Activated T-cell treated with anti-CD3 and anti-CD28 coated beads for 24 hours (primary cell): Measurements from ENCODE around the gene PPM1M.

Experiments
- DNase-seq: peaks from one replicate; pipeline ENCODE4 v3.0.0-alpha.2; 2020; ENCODE audit warnings: low read depth

PPM1M gene

DNA sequence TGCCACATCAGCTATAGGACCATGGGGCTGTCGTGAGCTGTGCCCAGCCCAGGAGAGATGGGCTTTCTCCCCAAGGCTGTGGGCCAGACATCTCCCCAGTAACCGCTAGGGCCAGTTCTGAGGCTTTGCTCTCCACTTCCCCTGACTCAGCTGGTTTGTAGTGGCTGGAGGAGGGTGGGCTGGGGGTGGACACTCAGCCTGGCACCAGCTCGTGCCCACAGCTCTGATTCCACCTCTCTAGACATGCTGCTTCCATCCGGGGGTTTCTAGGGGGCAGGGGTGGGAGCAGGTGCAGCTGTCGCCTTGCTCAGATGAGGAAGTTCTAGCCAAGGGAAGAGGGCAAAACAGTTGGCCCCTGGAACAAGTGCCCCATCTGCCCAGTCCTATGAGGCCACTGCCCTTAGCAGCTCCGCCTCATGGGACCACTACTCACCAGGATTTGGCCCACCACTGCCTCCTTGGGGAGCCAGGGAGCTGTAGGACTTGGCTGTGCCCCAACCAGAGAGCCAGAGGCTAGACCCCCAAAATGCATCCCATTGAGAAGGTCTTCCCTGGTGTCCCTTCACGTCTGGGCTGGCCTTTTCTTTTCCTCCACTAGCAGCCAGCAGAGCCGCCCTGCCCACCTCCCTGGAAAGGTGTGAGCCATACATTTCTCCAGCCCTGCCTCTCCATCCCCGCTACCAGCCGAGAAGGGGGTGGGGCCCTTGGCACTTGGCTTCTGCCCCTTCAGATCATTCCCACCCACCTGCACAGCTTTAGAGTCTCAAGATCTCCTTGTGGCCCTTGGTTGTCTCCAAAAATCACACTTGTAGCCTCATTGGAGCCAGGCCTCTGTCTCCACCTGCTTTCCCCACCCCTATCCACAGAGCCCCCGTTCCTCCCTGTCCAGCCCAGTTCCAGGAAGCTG, 51.9 kb downstream of the PPM1M start:
- DNase-seq: no peak

DNA sequence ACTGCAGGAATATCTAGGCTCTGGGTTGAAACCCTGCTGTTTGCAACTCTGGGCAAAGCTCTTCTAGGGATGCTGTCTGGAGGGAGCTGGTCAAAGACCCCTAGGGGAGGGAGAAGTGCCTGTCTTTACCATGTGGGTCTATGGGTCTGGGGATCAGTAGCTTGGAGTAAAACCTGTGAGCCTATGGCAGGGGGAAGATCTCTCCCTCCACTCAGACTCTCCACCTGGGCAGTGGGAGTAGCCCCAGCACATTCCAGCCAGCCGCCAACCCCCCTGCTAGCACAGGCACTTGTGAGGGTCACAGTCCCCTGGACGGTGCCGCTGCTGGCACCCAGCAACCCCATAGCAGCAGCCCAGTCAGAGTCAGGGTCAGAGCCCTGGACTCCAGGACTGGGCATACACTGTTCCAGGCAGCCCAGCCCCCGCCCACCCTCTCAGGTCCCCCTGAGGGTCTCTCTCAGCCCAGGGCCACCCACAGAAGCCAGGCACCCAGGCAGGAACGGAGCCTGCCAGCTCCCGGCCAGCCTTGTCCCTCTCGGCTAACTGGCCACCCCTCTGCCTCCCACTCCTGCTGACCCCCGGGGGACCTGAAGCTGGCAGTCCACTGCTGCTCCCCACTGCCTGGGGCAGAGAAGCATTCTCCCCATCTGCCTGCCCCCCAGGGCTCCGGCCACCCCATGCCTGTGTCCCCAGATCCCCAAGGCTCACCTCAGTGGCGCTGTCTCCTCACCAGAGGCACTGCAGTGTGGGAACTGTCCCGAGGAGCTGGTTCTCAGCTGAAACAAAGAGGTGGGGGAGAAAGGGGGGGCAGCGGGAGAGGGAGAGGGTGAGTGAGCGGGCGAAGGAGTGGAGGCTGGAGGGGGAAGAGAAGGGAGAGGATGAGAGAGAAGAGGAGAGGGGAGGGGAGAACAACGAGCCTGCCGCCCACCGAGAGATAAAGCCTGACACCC, 52.9 kb downstream of the PPM1M start:
- no peak for DNase-seq

- DNase-seq: no peak
These were observed 53.8 kb downstream of the PPM1M start for GRCh38 chr3:52299247-52299878.
